GM12878 (cell line): Measurements from ENCODE around the gene TMUB1. TPM values are rescaled to one million over a fixed set of nuclear protein-coding genes. Genes with fewer than 3 reads are reported as not detected.
A peak's percentile ranks its signal among the peaks of the same experiment; 100 is the strongest.

ENCODE experiments used
- ATAC-seq: fragments of 200-7000 bp; cut with Tn5 transposase; 3 replicates; pipeline ENCODE4 v1.9.1; 2020; ENCODE audit warnings: mild to moderate bottlenecking, moderate library complexity
- BruUV-seq: library from RNA; stranded (reverse); fragments of 400-500 nt; replicated peaks from 2 replicates; lab custom pipeline; 2021; lab: Mats Ljungman, UMichigan
- CTCF ChIA-PET: fragments of 300-600 bp; sonication (Branson Sonifier 250); formaldehyde crosslinking; extraction: SDS; loops from one replicate; lab custom pipeline; 2021; ENCODE audit warnings: inconsistent platforms; lab: Yijun Ruan, JAX
- POLR2A ChIA-PET: fragments of 350-600 bp; formaldehyde crosslinking; extraction: SDS; loops from one replicate; lab custom pipeline; 2021; ENCODE audit warnings: inconsistent platforms; lab: Charles Lee
- RAD21 ChIA-PET: fragments of 300-600 bp; sonication (Branson Sonifier 250); formaldehyde crosslinking; loops from one replicate; lab custom pipeline; 2023; ENCODE audit warnings: antibody characterized with exemption; ENCODE audit not compliant: unreplicated experiment; lab: Charles Lee
- SMC1A ChIA-PET: fragments of 300-600 bp; sonication (Branson Sonifier 250); formaldehyde crosslinking; loops from one replicate; lab custom pipeline; 2023; ENCODE audit not compliant: unreplicated experiment, uncharacterized antibody; lab: Charles Lee
- DNase-seq: peaks from one replicate; pipeline ENCODE4 v3.0.0-alpha.2; 2011; ENCODE audit warnings: low read depth, low spot score
- FAIRE-seq: peaks from 3 replicates; lab custom pipeline; 2011; peaks lifted over from hg19 to GRCh38; lab: Jason Lieb, UNC
- H2AFZ ChIP-seq: 2 replicates; pipeline ENCODE4 v1.6.0; 2011; ENCODE audit warnings: low read depth, low read length, control low read depth; ENCODE audit not compliant: control insufficient read depth
- H3K27ac ChIP-seq: 2 replicates; pipeline ENCODE4 v1.5.1; 2011; ENCODE audit warnings: control low read depth; ENCODE audit not compliant: control insufficient read depth, insufficient read depth
- H3K27me3 ChIP-seq, 2 experiments: replicated peaks in 1 of 2; 2 replicates each; pipeline versions ENCODE4 v1.6.0 to v1.6.1; 2011; ENCODE audit warnings: low read length in 1 of 2; ENCODE audit not compliant: control insufficient read depth in 2 of 2, insufficient read depth in 2 of 2
- H3K36me3 ChIP-seq, 2 experiments: 2 replicates each; pipeline ENCODE4 v1.5.1; 2011; ENCODE audit warnings: low read length in 1 of 2; ENCODE audit not compliant: control insufficient read depth in 2 of 2, insufficient read depth in 2 of 2
- H3K4me1 ChIP-seq: 2 replicates; pipeline ENCODE4 v1.6.1; 2011; ENCODE audit warnings: mild to moderate bottlenecking, low read length, moderate library complexity, mixed read lengths; ENCODE audit not compliant: control insufficient read depth, insufficient read depth
- H3K4me2 ChIP-seq: 2 replicates; pipeline ENCODE4 v1.6.0; 2011; ENCODE audit warnings: control low read depth; ENCODE audit not compliant: control insufficient read depth, insufficient read depth
- H3K4me3 ChIP-seq: fragments of 200-600 bp; sonication (generic); 2 replicates; pipeline ENCODE4 v1.5.1; 2016
- H3K79me2 ChIP-seq: 2 replicates; pipeline ENCODE4 v1.6.0; 2011; ENCODE audit warnings: low read length; ENCODE audit not compliant: control insufficient read depth, insufficient read depth
- H3K9ac ChIP-seq: 2 replicates; pipeline ENCODE4 v1.8.0; 2011; ENCODE audit warnings: low read length, control low read depth, mixed read lengths; ENCODE audit not compliant: control insufficient read depth, insufficient read depth
- H3K9me3 ChIP-seq: replicated peaks from 3 replicates; pipeline ENCODE4 v1.5.1; 2011; ENCODE audit warnings: mild to moderate bottlenecking, low read length; ENCODE audit not compliant: control insufficient read depth, insufficient read depth
- H4K20me1 ChIP-seq: 2 replicates; pipeline ENCODE4 v1.6.0; 2011; ENCODE audit not compliant: control insufficient read depth, insufficient read depth
- EED ChIP-seq: sonication (generic); IDR thresholded peaks from 2 replicates; pipeline ENCODE4 v1.6.1; 2016; ENCODE audit warnings: antibody characterized with exemption, low read depth
- PAX5 ChIP-seq: IDR thresholded peaks from 2 replicates; pipeline ENCODE4 v1.6.1; 2011; ENCODE audit warnings: low read depth, low read length, borderline replicate concordance
- POLR2A ChIP-seq: IDR thresholded peaks from 2 replicates; pipeline ENCODE4 v1.6.1; 2011; ENCODE audit warnings: low read depth, mild to moderate bottlenecking, low read length
- POU2F2 ChIP-seq: IDR thresholded peaks from 3 replicates; pipeline ENCODE4 v1.6.1; 2011; ENCODE audit warnings: low read depth, mild to moderate bottlenecking, low read length, borderline replicate concordance
- WGBS: methylation state at CpG from one replicate; pipeline ENCODE4 v1.1.6; 2016; ENCODE audit warnings: low lambda C conversion rate; ENCODE audit not compliant: insufficient replicate concordance, insufficient coverage; ENCODE audit errors: missing lambda C conversion rate; 5-methylcytosine and 5-hydroxymethylcytosine counted together
- in situ Hi-C: fragments of 300-500 bp; cut with MboI; formaldehyde crosslinking; loops from 9 replicates; pipeline ENCODE4 v1.14.3; 2018; ENCODE audit warnings: mixed read lengths
- intact Hi-C: fragments of 100-400 bp; cut with micrococcal nuclease; formaldehyde crosslinking; loops from one replicate; pipeline ENCODE4 v1.14.2; 2022; ENCODE audit not compliant: unreplicated experiment
- polyA plus RNA-seq, 11 experiments: library from polyadenylated mRNA; depleted of rRNA in 4 of 11; unstranded in 6 of 11; stranded (reverse) in 5 of 11; fragments of >200 nt; fragmentation: Nextera tagmentation in 4 of 11; fragmentation: Illumina TruSeq in 1 of 11; extraction: Ambion mirVana in 4 of 11; extraction: Trizol in 1 of 11; gene quantifications; 1 replicate in 1 of 11; 2 replicates in 10 of 11; pipeline versions ENCODE4 v1.2.1 to v1.2.3, GENCODE V29; 2011 to 2016; ENCODE audit warnings: inconsistent platforms in 2 of 11, missing spikeins in 2 of 11, low read depth in 1 of 11
- total RNA-seq, 4 experiments: library from RNA; depleted of rRNA in 3 of 4; stranded (reverse); fragments of >200 nt in 3 of 4; fragmentation: Illumina TruSeq in 1 of 4; extraction: Trizol in 1 of 4; gene quantifications; 2 replicates each; pipeline versions ENCODE4 v1.2.1 to v1.2.3, GENCODE V29; 2013 to 2021
- TF ChIP-seq, protein P1 (sequence below): fragments of 450-650 bp; IDR thresholded peaks from 2 replicates; pipeline ENCODE4 v1.6.1; 2017; ENCODE audit warnings: mild to moderate bottlenecking, moderate library complexity
- TF ChIP-seq, protein P2 (sequence below): fragments of 450-650 bp; formaldehyde crosslinking; IDR thresholded peaks from 2 replicates; pipeline ENCODE4 v1.4.0; 2020; ENCODE audit warnings: mild to moderate bottlenecking, moderate library complexity

Gene TMUB1
- total and polyA plus RNA-seq, 10 of the 15 experiments (the other 5 are each of a cell fraction or from before 2014, with no cell fraction given), result 0.27 to 79.5 (median 41.3) TPM; not detected in 1

DNA sequence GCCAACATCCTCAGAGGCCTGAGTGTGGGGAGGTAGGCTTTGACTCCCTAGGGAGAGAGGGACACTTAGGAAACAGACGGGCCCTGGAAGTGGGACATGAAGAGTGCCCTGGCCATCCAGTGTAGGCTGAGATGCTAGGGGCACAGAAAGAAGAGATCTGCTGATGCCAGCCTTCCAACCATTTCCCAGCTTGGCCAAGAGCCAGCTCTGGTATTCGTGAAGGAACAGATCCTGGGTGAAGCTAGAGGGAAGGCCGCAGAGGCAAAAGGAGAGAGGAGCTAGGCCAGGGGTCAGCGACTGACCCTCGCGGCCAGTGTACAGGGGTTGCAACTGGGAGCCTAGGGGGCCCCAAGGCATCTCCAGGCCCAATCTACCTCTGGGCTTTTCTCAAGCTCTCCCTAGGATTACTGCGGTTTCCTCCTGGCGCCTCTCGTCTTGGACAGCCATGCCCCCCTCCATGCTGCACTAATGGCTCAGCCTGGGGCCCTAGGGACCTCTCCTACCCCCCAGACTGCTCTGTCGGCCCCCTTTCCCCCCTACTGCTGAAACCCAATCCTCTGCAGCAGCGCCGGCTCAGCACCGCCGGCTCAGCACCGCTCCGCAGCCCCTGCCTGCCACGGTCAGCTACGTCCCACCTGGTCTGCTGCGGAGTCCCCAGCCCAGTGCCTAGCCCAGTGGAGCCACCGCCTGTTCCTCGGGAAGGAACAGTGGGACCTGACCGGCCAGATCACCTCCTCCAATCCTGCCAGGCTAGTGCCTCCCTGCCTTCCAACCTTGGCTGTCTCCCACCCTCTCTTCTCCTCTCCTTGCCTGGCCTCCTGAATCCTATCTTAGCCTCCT, 35.1 kb downstream of the TMUB1 start, which contains the start of gene ASIC3:
TSS of gene ASIC3 (plus strand) at position 556 of the 840 bp plus-strand sequence. CDS start 355 bp downstream, outside the sequence.
- Histone ChIP-seq H3K4me3 (no peak within 1 kb of the TSS), H3K79me2 (no peaks in the 10 kb centered on the region), H3K27me3 (no peaks in the 10 kb centered on the region; a peak in 1 of 4 replicates), H3K9me3 (no peaks in the 10 kb centered on the region), H4K20me1 (no peaks in the 10 kb centered on the region), H3K36me3 (no peaks in the 10 kb centered on the region), H3K4me1 (no peaks in the 10 kb centered on the region), H3K9ac (no peak within 1 kb of the TSS), H2AFZ (no peak within 1 kb of the TSS), H3K27ac (no peak within 1 kb of the TSS), H3K4me2 (no peak within 1 kb of the TSS)
- ChIA-PET SMC1A (no interaction called here), POLR2A (no interaction called here), CTCF (no interaction called here), RAD21 (no interaction called here)
- peak; percentile 9; the same call in 1 of the 2 replicates for TF ChIP-seq POLR2A
- no peak for TF ChIP-seq PAX5
- ATAC-seq (no peak), FAIRE-seq (no peak), DNase-seq (no peak)
- intact Hi-C loops (no loop called here), in situ Hi-C loops (no loop called here)
- BruUV-seq, result no TSS peak
- 77% methylated on average over 22 of the region's 22 CpGs for WGBS

DNA sequence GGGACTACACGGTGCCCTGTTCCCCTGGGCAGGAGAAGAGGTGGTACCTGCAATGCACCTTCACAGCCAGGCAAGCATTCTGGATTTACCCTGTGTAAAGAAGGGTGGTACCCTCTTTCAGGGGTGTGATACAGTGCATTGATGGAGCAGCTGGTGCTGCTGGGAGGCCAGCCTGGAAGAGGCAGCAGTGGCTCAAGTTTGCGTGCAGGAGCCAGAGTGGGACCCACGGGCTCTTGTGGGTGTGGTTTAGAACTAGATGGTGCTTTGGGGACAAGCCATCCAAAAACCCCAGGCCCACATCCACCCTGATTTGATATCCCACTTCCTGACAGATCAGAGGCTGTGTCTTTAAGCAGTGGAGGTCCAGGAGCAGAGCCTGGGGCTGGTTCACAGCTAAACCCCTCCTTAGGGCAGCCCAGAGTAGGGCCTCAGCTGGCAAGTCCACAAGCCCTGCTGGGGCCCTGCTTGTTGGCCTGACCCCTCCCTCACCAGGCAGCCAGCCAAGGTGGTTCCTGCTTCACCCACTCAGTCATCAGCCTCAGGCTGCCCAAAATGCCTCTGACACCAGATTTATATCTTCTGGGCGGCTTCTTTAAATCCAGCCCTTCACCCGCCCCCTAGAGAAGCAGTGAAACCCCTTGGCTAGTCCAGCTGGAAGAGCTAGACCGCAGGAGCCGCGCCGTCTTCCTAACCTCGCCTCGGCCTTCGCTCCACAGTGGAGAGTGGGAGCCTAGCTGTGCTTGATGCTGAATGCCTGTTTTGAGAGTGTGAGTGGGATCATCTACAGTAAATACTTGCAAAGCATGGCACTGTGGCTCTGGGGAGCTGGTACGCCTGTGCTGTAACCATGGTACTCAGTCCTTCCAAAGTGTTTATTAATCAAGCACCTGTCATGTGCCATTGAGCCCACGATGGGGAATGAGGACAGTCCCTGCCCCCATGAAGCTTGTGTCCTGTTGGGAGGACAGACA, 36.4 kb downstream of the TMUB1 start:
- Histone ChIP-seq H3K4me3 (no peak overlapping the region), H3K9ac (no peak overlapping the region), H4K20me1 (no peaks in the 10 kb centered on the region), H3K4me1 (no peaks in the 10 kb centered on the region), H3K27ac (no peak overlapping the region), H3K79me2 (no peaks in the 10 kb centered on the region), H3K36me3 (no peaks in the 10 kb centered on the region), H3K27me3 (no peaks in the 10 kb centered on the region; a peak in 1 of 4 replicates), H3K4me2 (no peak overlapping the region), H2AFZ (no peak overlapping the region), H3K9me3 (no peaks in the 10 kb centered on the region)
- CTCF ChIA-PET, result no interaction called here
- WGBS, result 68% methylated on average over 14 of the region's 14 CpGs
- TF ChIP-seq, protein P1, sequence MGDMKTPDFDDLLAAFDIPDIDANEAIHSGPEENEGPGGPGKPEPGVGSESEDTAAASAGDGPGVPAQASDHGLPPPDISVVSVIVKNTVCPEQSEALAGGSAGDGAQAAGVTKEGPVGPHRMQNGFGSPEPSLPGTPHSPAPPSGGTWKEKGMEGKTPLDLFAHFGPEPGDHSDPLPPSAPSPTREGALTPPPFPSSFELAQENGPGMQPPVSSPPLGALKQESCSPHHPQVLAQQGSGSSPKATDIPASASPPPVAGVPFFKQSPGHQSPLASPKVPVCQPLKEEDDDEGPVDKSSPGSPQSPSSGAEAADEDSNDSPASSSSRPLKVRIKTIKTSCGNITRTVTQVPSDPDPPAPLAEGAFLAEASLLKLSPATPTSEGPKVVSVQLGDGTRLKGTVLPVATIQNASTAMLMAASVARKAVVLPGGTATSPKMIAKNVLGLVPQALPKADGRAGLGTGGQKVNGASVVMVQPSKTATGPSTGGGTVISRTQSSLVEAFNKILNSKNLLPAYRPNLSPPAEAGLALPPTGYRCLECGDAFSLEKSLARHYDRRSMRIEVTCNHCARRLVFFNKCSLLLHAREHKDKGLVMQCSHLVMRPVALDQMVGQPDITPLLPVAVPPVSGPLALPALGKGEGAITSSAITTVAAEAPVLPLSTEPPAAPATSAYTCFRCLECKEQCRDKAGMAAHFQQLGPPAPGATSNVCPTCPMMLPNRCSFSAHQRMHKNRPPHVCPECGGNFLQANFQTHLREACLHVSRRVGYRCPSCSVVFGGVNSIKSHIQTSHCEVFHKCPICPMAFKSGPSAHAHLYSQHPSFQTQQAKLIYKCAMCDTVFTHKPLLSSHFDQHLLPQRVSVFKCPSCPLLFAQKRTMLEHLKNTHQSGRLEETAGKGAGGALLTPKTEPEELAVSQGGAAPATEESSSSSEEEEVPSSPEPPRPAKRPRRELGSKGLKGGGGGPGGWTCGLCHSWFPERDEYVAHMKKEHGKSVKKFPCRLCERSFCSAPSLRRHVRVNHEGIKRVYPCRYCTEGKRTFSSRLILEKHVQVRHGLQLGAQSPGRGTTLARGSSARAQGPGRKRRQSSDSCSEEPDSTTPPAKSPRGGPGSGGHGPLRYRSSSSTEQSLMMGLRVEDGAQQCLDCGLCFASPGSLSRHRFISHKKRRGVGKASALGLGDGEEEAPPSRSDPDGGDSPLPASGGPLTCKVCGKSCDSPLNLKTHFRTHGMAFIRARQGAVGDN, result no peak
- TF ChIP-seq, protein P2, sequence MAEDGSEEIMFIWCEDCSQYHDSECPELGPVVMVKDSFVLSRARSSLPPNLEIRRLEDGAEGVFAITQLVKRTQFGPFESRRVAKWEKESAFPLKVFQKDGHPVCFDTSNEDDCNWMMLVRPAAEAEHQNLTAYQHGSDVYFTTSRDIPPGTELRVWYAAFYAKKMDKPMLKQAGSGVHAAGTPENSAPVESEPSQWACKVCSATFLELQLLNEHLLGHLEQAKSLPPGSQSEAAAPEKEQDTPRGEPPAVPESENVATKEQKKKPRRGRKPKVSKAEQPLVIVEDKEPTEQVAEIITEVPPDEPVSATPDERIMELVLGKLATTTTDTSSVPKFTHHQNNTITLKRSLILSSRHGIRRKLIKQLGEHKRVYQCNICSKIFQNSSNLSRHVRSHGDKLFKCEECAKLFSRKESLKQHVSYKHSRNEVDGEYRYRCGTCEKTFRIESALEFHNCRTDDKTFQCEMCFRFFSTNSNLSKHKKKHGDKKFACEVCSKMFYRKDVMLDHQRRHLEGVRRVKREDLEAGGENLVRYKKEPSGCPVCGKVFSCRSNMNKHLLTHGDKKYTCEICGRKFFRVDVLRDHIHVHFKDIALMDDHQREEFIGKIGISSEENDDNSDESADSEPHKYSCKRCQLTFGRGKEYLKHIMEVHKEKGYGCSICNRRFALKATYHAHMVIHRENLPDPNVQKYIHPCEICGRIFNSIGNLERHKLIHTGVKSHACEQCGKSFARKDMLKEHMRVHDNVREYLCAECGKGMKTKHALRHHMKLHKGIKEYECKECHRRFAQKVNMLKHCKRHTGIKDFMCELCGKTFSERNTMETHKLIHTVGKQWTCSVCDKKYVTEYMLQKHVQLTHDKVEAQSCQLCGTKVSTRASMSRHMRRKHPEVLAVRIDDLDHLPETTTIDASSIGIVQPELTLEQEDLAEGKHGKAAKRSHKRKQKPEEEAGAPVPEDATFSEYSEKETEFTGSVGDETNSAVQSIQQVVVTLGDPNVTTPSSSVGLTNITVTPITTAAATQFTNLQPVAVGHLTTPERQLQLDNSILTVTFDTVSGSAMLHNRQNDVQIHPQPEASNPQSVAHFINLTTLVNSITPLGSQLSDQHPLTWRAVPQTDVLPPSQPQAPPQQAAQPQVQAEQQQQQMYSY (CRISPR knock-in tag), result no peak
- TF ChIP-seq EED (no peak), POU2F2 (no peak)
- intact Hi-C loops, result no loop called here
- FAIRE-seq, result no peak
- ATAC-seq, result no peak
- no TSS peak for BruUV-seq
- POLR2A ChIA-PET, result no interaction called here
- RAD21 ChIA-PET, result no interaction called here
- SMC1A ChIA-PET, result no interaction called here
- in situ Hi-C loops, result no loop called here
- DNase-seq, result no peak
